GM12892 (cell line): ENCODE measurements around the gene KAZN.

ENCODE experiments used
- POLR2A ChIP-seq: IDR thresholded peaks from 2 replicates; pipeline ENCODE4 v1.6.1; 2011; ENCODE audit warnings: low read depth, low read length, control low read depth
- POLR2AphosphoS5 ChIP-seq: IDR thresholded peaks from 2 replicates; pipeline ENCODE4 v1.6.1; 2011; ENCODE audit warnings: low read depth, low read length, control low read depth
- TAF1 ChIP-seq: IDR thresholded peaks from 2 replicates; pipeline ENCODE4 v1.6.1; 2011; ENCODE audit warnings: low read depth, mild to moderate bottlenecking, control low read depth, low read length, borderline replicate concordance

DNA sequence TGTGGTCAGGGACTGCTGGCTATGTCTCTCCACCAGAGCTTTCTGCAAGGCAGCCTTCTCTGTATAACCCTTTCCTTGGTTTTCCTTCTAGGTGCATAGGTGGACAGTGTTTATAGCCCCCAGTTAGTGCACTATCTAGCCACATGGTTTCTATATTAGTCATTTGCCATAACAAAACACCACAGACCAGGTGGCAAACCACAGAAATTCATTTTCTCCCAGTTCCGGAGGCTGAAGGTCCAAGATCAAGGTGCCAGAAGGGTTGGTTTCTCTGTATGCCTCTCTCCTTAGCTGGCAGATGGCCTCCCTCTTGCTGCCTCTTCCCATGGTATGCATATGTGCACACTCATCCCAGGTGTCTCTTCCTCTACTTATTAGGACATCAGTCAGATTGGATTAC, 106.4 kb downstream of the KAZN start:
- TF ChIP-seq POLR2A (no peak), POLR2AphosphoS5 (no peak), TAF1 (no peak)
